ENCODE measurements around the gene GARNL3.

Gene GARNL3

DNA sequence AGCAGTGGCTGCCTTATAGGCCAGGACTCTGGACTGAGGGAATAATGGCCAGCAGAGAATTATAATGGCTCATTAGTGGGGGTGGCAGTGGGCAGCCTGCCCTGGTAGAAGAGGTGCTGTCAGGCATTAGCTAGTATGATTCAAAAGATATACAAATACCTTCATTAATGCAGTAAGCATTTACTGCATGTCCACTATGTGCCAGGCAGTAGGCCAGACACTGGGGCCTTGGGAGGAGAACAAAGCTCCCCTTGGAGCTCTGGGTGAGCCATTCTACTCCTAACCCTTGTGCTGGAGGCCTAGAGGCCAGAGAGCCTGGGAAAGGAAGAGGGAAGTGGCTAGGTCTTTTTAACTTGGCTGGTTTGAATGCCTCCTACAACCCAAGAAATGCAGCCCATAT, 2.0 kb upstream of the GARNL3 start:
- no peaks in the 10 kb centered on the region for H3K36me3 ChIP-seq (ENCODE audit: insufficient read depth, low read length)
- H3K27ac ChIP-seq = no peak overlapping the region
- no peak for DNase-seq (ENCODE audit: low read depth, low spot score)
- H3K9me3 ChIP-seq (ENCODE audit: low read depth, low read length) = no peaks in the 10 kb centered on the region
- TF ChIP-seq EZH2 (IDR thresholded peaks at IDR 0.05) (no peak), FOXP2 (optimal IDR thresholded peaks at IDR 0.05; ENCODE audit: control extremely low read depth, extremely low read length, insufficient read depth) (no peak), POLR2AphosphoS5 (IDR thresholded peaks at IDR 0.05; ENCODE audit: borderline replicate concordance, low read depth, low read length) (no peak)
- no peak overlapping the region for H3K9ac ChIP-seq (ENCODE audit: insufficient read length)
- no peak overlapping the region for H3K4me3 ChIP-seq

DNA sequence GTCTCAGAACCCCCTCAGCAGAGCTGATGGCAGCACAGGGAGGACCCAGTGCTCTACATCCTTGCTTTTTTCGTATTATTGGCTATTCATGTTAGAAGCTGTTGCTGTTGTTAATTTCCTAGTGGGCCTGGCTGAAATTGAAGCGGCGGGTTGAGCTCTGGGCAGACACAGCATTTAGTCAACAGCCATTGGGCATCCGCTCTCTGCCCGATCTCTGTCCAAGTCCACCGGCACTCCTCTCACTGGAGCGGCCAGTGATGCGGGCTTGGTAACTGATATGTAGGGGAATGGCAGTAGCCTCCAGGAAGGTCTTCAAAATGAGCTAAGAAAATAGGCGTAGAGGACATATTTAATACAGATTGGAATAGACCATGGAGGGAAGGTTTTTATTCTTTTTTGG, 1.3 kb upstream of the GARNL3 start:
- Histone ChIP-seq H3K27ac (no peak overlapping the region), H3K36me3 (ENCODE audit: insufficient read depth, low read length) (no peaks in the 10 kb centered on the region), H3K9me3 (ENCODE audit: low read depth, low read length) (no peaks in the 10 kb centered on the region), H3K9ac (ENCODE audit: insufficient read length) (no peak overlapping the region), H3K4me3 (no peak overlapping the region)
- no peak for TF ChIP-seq POLR2AphosphoS5 (IDR thresholded peaks at IDR 0.05; ENCODE audit: borderline replicate concordance, low read depth, low read length)
- no peak for TF ChIP-seq EZH2 (IDR thresholded peaks at IDR 0.05)
- no peak for TF ChIP-seq FOXP2 (optimal IDR thresholded peaks at IDR 0.05; ENCODE audit: control extremely low read depth, extremely low read length, insufficient read depth)
- no peak for DNase-seq (ENCODE audit: low read depth, low spot score)

DNA sequence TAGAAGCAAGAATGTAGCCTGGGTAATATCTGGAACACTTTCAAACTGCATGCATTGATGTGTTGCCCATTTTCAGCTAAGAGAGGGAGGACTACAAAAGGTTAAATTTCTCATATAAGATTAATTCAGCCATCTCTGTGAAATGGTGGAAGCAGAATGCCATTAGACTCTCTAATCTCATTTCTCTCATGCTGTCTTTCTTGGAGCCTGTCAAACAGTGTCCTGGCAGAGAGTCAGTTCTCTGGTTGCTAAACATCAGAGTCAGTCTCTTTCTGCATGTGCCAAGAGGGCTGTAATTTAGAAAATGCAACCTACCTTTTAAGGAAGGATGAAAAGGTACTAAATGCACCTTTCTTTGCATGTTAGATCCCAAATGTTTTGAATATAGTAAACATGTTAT, 910 bp upstream of the GARNL3 start:
- Histone ChIP-seq H3K9ac (ENCODE audit: insufficient read length) (no peak overlapping the region), H3K9me3 (ENCODE audit: low read depth, low read length) (no peaks in the 10 kb centered on the region), H3K27ac (peak overlapping the region; percentile 48; the same call in 1 of the 2 replicates), H3K4me3 (no peak overlapping the region), H3K36me3 (ENCODE audit: insufficient read depth, low read length) (no peaks in the 10 kb centered on the region)
- TF ChIP-seq FOXP2 (optimal IDR thresholded peaks at IDR 0.05; ENCODE audit: control extremely low read depth, extremely low read length, insufficient read depth) (no peak), POLR2AphosphoS5 (IDR thresholded peaks at IDR 0.05; ENCODE audit: borderline replicate concordance, low read depth, low read length) (no peak), EZH2 (IDR thresholded peaks at IDR 0.05) (no peak)
- DNase-seq (ENCODE audit: low read depth, low spot score) = no peak

DNA sequence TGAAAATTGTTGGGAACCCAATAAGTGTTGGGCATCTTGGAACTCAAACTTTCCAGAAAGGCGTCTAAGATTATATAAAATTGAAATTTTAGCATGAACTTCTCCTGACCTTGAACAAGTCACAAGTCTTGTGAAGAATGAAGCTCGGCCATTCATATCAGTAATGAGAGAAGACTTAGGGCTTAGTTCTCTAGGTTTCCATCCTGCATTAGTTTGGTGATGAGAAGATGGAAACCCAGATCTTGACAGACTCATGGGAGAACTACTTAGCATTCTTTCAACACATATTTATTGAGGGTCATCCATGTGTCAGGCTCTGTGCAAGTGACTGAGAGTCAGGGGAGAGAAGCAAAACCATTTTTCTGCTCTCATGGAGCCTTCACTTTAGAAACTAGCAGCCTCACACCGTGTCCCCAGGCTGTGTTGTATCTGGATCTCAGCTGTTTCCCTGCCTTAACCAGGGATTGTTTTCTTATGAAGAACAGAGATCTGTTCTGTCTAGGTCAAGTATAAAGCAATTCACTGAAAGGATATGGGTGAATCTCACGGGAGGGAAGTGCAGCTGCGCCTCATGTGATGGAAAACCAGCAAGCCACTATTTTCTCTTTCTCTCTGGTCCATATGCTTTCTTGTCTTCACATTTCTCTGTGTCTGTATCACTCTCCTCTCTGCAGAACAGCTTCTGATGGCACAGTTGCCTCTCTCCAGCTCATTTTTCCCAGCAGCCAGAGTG, 3.4 kb downstream of the GARNL3 start:
- H3K9ac ChIP-seq (ENCODE audit: insufficient read length) = no peak overlapping the region
- H3K36me3 ChIP-seq (ENCODE audit: insufficient read depth, low read length) = no peaks in the 10 kb centered on the region
- DNase-seq (ENCODE audit: low read depth, low spot score) = no peak
- TF ChIP-seq POLR2AphosphoS5 (IDR thresholded peaks at IDR 0.05; ENCODE audit: borderline replicate concordance, low read depth, low read length) = no peak
- no peak for TF ChIP-seq EZH2 (IDR thresholded peaks at IDR 0.05)
- TF ChIP-seq FOXP2 (optimal IDR thresholded peaks at IDR 0.05; ENCODE audit: control extremely low read depth, extremely low read length, insufficient read depth) = no peak
- H3K9me3 ChIP-seq (ENCODE audit: low read depth, low read length) = no peaks in the 10 kb centered on the region
- H3K27ac ChIP-seq = no peak overlapping the region
- no peak overlapping the region for H3K4me3 ChIP-seq

DNA sequence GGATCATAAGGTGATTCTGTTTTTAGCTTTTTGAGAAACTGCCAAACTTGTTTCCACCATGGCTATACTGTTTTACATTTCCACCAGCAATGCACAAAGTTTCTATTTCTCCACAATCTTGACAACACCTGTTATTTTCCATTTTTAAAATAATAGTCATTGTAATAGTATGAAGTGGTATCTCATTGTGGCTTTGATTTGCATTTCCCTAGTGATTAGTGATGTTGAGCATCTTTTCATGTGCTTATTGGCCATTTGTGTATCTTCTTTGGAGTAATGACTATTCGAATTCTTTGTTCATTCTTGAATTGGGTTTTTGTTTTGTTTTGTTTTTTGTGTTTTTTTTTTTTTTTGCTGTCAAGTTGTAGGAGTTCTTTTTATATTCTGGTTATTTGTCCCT, 4.9 kb downstream of the GARNL3 start:
- H3K36me3 ChIP-seq (ENCODE audit: insufficient read depth, low read length) = no peaks in the 10 kb centered on the region
- no peak for DNase-seq (ENCODE audit: low read depth, low spot score)
- no peak overlapping the region for H3K27ac ChIP-seq
- H3K9ac ChIP-seq (ENCODE audit: insufficient read length) = no peak overlapping the region
- no peak overlapping the region for H3K4me3 ChIP-seq
- H3K9me3 ChIP-seq (ENCODE audit: low read depth, low read length) = no peaks in the 10 kb centered on the region
- TF ChIP-seq FOXP2 (optimal IDR thresholded peaks at IDR 0.05; ENCODE audit: control extremely low read depth, extremely low read length, insufficient read depth) = no peak
- TF ChIP-seq POLR2AphosphoS5 (IDR thresholded peaks at IDR 0.05; ENCODE audit: borderline replicate concordance, low read depth, low read length) = no peak
- TF ChIP-seq EZH2 (IDR thresholded peaks at IDR 0.05) = no peak

DNA sequence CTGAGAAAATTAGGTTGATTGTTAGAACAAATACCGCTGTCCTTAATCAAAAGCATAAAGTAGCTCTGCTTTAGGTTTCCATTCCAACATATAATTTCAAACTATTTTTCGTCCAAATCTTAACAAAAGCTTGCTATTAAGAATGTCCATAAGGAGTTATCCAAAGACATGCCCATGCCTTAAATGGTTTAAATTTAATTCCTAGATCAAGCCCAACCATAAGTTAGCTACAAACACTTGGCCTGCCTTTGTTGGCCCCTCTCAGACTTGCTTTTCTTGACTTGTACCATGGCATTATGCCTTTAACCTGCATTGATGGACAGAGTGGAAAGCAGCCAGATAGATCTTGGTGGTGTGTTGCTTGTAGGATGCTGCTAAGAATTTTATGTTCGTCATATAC, 8.8 kb downstream of the GARNL3 start:
- TF ChIP-seq FOXP2 (optimal IDR thresholded peaks at IDR 0.05; ENCODE audit: control extremely low read depth, extremely low read length, insufficient read depth) (no peak), EZH2 (IDR thresholded peaks at IDR 0.05) (no peak), POLR2AphosphoS5 (IDR thresholded peaks at IDR 0.05; ENCODE audit: borderline replicate concordance, low read depth, low read length) (no peak)

DNA sequence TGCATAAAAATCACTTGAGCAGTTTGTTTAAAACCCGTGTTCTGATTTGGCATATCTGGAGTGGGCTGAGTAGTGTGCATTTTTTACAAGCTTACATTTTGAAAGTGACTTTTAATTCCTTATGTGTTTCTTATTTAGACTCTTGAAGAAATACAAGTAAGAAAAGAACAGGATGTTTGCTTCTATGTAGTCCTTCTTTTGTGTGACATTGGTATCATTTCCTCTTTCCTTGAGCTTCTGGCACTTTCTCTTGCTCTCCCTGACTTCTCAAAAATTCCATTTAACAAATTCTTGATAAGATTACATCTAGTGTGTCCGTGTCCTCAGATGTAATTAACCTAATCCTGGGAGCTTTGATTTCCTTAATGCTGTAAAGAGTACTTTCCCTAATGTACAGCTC, 12.5 kb downstream of the GARNL3 start:
- TF ChIP-seq FOXP2 (optimal IDR thresholded peaks at IDR 0.05; ENCODE audit: control extremely low read depth, extremely low read length, insufficient read depth) = no peak
- TF ChIP-seq POLR2AphosphoS5 (IDR thresholded peaks at IDR 0.05; ENCODE audit: borderline replicate concordance, low read depth, low read length) = no peak
- no peak for TF ChIP-seq EZH2 (IDR thresholded peaks at IDR 0.05)
- DNase-seq (ENCODE audit: low read depth, low spot score) = no peak
- Histone ChIP-seq H3K27ac (no peak overlapping the region), H3K36me3 (ENCODE audit: insufficient read depth, low read length) (no peaks in the 10 kb centered on the region), H3K9me3 (ENCODE audit: low read depth, low read length) (no peaks in the 10 kb centered on the region), H3K9ac (ENCODE audit: insufficient read length) (no peak overlapping the region), H3K4me3 (no peak overlapping the region)

More for the DNA sequence above, 8.8 kb downstream of the GARNL3 start:
- Histone ChIP-seq H3K27ac (no peak overlapping the region), H3K36me3 (ENCODE audit: insufficient read depth, low read length) (no peaks in the 10 kb centered on the region), H3K4me3 (no peak overlapping the region), H3K9me3 (ENCODE audit: low read depth, low read length) (no peaks in the 10 kb centered on the region), H3K9ac (ENCODE audit: insufficient read length) (no peak overlapping the region)
- DNase-seq (ENCODE audit: low read depth, low spot score) = no peak

DNA sequence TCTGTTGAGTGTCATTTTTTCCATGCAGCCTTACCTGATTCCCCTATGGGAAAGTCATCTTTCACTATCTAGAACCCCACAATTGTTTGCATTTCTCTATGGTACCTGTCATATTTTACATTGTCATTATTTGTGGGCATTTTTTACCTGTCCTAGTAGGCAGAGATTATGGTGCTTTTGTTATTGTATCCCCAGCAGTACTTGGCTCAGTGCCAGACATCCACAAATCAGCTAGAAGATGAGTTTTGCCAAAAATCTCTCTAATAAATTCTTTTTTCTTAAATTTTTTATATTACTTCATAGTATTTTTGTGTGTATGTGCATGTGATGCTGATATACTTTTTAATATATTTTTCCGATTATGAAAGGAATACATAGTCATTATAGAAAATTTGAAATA, 13.2 kb downstream of the GARNL3 start:
- H3K9ac ChIP-seq (ENCODE audit: insufficient read length) = no peak overlapping the region
- TF ChIP-seq EZH2 (IDR thresholded peaks at IDR 0.05) = no peak
- H3K36me3 ChIP-seq (ENCODE audit: insufficient read depth, low read length) = no peaks in the 10 kb centered on the region
- H3K27ac ChIP-seq = no peak overlapping the region
- no peaks in the 10 kb centered on the region for H3K9me3 ChIP-seq (ENCODE audit: low read depth, low read length)
- no peak for DNase-seq (ENCODE audit: low read depth, low spot score)
- H3K4me3 ChIP-seq = no peak overlapping the region

DNA sequence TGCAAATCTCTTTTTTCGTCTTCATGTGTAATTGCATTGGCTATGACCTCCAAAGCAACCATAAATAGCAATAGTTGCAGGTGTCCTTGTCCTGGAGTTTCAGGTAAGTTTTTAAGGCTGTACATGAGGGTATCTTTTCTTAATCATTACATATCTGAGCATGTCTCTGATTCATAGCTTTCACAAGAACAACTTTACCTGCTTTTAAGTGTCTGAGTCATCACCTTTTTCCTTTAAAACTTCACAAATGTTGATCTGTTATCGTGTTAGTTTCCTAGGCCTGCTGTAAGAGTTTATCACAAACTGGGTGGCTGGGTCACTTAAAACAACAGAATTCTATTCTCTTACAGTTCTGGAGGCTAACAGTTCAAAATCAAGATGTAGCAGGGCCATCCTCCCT, 13.8 kb downstream of the GARNL3 start:
- no peak overlapping the region for H3K9ac ChIP-seq (ENCODE audit: insufficient read length)
- no peak overlapping the region for H3K27ac ChIP-seq
- H3K4me3 ChIP-seq = no peak overlapping the region
- no peak for DNase-seq (ENCODE audit: low read depth, low spot score)
- no peak for TF ChIP-seq EZH2 (IDR thresholded peaks at IDR 0.05)
- TF ChIP-seq FOXP2 (optimal IDR thresholded peaks at IDR 0.05; ENCODE audit: control extremely low read depth, extremely low read length, insufficient read depth) = no peak
- H3K9me3 ChIP-seq (ENCODE audit: low read depth, low read length) = no peaks in the 10 kb centered on the region
- no peaks in the 10 kb centered on the region for H3K36me3 ChIP-seq (ENCODE audit: insufficient read depth, low read length)
